Epithelial cell of esophagus (primary cell): ENCODE data around the gene PRKG1.

ENCODE experiments used
- DNase-seq: peaks from one replicate; pipeline ENCODE4 v3.0.0; 2010; ENCODE audit warnings: low read depth
- H3K4me3 ChIP-seq: 2 replicates; pipeline ENCODE4 v1.5.1; 2011; ENCODE audit warnings: mild to moderate bottlenecking, low read length, control low read depth
- TF ChIP-seq, protein P1 (sequence below): IDR thresholded peaks from 2 replicates; pipeline ENCODE4 v1.5.1; 2011; ENCODE audit warnings: low read depth, mild to moderate bottlenecking, low read length, control low read depth, inconsistent platforms; ENCODE audit not compliant: insufficient read depth; ENCODE audit errors: missing control alignments

PRKG1 gene

DNA sequence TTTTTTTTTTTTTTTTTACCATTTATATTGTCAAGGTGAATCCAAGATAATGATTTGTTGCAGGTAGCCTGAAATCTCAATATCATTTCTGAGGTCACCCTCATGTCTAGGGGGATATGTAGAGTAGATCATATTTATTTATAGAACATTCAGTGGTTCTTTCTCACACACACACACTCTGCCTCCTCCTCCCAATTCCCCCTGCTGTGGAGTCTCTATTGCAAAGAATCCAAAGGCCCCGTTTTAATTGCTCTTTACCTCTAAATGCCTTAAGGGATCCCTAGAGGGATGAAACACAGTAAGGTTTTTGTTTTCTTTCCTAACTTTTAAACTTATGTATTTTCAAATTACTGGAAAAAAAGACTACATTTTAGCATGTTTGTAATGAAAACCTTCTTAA, 170.0 kb downstream of the PRKG1 start:
- DNase-seq: no peak
- H3K4me3 ChIP-seq: no peak overlapping the region
- TF ChIP-seq, protein P1, sequence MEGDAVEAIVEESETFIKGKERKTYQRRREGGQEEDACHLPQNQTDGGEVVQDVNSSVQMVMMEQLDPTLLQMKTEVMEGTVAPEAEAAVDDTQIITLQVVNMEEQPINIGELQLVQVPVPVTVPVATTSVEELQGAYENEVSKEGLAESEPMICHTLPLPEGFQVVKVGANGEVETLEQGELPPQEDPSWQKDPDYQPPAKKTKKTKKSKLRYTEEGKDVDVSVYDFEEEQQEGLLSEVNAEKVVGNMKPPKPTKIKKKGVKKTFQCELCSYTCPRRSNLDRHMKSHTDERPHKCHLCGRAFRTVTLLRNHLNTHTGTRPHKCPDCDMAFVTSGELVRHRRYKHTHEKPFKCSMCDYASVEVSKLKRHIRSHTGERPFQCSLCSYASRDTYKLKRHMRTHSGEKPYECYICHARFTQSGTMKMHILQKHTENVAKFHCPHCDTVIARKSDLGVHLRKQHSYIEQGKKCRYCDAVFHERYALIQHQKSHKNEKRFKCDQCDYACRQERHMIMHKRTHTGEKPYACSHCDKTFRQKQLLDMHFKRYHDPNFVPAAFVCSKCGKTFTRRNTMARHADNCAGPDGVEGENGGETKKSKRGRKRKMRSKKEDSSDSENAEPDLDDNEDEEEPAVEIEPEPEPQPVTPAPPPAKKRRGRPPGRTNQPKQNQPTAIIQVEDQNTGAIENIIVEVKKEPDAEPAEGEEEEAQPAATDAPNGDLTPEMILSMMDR: no peak

DNA sequence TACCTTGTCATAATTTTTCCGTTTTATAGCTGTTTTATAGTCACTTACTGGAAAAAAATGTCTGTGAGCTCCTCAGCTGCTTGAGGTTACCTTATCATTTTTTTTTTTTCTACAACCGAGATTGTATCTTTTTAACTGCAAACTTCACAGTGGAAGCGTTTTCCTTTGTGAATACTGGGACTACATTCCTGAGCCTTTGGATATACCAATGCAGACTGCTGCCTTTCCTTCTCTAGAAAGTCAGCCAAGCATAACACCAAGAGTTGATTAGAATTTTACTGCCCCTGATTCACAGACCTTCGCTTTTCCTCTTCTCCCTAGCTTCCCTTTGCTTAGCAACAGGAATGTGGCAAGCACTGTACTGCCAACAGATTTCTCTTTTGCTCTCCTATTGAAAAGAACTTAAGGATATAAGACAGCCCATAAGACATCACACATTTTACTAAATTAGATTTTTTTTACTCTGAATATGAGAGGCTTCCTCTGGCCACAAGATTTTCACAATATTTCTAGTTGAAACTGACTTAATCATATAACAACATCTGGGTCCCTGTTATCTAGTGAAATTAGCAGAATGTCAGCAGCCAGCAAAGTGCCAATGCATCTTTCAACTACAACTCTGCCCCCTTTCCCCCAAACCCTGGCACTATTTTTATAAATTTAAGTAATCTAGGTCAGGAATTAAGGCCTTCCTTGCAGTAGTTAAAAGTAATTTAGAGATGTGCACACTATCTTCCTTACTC, 170.6 kb downstream of the PRKG1 start:
- DNase-seq: no peak
- TF ChIP-seq, protein P1: no peak
- no peak overlapping the region for H3K4me3 ChIP-seq

DNA sequence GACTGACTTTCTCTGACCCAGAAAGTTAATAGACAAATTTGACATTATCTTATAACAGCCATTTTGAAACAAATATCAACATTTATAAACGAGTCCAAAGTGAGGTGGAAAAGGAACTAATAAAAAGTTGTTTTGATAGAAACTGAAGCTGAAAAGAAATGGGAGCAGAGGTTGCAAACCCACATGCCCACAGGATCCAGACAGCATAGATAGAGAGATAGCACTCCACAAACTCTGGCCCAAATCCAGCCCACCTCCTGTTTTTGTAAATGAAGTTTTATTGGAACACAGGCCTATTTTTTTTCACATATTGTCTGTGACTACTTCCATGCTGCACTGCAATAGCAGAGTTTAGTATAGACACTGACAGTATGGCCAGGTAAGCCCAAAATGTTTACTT, 171.9 kb downstream of the PRKG1 start:
- TF ChIP-seq, protein P1: no peak
- DNase-seq: no peak
- H3K4me3 ChIP-seq: no peak overlapping the region

DNA sequence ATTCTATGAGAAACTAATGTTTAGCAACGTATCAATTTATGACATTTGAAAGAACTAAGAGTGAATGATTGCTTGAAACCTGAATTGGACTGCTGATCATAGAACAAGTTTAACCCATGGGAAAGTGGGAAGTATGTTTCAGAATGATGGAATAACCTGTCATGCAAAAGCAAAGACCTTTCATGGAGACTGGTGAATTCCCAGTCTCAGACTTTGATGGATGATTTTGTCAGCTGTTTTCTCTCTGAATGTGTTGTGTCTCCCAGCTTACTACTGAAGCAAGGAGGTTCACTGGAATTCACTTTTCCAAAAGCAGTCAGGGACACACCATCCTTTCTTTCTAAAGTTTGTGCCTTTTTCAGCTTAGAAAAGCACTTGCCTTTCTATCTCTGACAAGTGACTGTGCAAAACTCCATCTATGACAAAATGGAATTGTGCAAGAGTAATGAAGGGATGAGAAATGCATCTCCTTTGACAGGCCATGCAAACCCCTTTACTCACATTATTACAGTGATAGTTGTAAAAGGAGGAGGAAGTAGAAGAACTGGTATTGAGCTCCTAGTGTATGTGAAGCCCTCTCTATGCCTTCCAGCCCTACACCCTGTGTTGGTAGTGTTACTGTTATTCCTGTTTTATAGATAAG, 176.1 kb downstream of the PRKG1 start:
- no peak for DNase-seq
- H3K4me3 ChIP-seq: no peak overlapping the region
- TF ChIP-seq, protein P1: no peak

DNA sequence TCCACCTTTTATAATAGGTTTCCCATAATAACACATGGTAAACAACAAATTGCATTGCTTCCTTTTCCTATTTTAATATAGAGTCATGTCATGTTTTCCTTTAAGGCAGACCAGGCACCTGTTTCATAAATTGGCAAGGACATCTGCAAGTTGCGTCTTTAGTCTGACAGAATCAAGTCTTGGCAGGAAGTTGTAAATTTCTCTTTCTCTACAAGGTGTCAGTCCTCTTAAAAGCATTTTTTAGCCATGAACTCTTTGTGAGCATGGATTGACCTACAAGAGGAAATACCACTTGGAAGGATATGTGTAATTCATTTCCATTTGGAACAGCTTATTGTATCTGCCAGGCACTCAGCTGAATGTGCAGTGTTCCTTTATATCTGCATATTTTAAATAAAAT, 176.8 kb downstream of the PRKG1 start:
- TF ChIP-seq, protein P1: no peak
- no peak overlapping the region for H3K4me3 ChIP-seq
- DNase-seq: no peak

DNA sequence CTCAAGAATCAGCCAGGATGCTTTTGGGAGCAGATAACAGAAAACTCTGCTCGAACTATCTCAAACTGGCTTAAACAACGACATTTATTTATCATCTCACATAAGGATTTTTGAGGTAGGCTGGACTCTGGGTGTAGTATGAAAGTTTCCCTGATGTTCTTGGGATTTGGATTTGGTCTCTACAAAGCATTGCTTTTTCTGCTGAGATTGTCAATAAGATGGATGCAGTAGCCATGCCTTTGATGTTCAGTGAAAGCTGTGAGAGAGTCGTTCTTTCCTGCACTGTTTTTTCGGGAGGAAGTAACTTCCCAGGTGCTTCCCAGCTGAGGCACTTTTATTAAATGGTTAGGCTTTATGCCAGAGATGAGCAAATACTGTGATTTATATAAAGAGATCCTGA, 181.1 kb downstream of the PRKG1 start:
- TF ChIP-seq, protein P1: no peak
- no peak overlapping the region for H3K4me3 ChIP-seq
- no peak for DNase-seq
